Fibroblast of lung (primary cell): ENCODE data around the gene RAB17.

Source experiments
- CTCF ChIP-seq, 2 donors: IDR thresholded peaks in 1 of 2; conservative IDR thresholded peaks in 1 of 2; 1 replicate in 1 of 2; 2 replicates in 1 of 2; pipeline ENCODE4 v1.5.1; 2011 to 2012; ENCODE audit warnings: low read length in 2 of 2, control low read depth in 1 of 2, inconsistent platforms in 1 of 2, low read depth in 1 of 2, mild to moderate bottlenecking in 1 of 2
- EZH2 ChIP-seq: IDR thresholded peaks from 2 replicates; pipeline ENCODE4 v1.5.1; 2012; ENCODE audit warnings: low read length, control low read depth, mild to moderate bottlenecking; ENCODE audit errors: missing control alignments

GRCh38 chr2:237536083-237536415, 54.5 kb downstream of the RAB17 start:
- TF ChIP-seq CTCF (conservative IDR thresholded peaks at IDR 0.05 in 1 of 2, IDR thresholded peaks at IDR 0.05 in 1 of 2; ENCODE audit: low read depth in 1 of 2, low read length in 2 of 2) (no peak), EZH2 (no peak)
